Measurements from ENCODE around the gene FGF5.

FGF5 gene

DNA sequence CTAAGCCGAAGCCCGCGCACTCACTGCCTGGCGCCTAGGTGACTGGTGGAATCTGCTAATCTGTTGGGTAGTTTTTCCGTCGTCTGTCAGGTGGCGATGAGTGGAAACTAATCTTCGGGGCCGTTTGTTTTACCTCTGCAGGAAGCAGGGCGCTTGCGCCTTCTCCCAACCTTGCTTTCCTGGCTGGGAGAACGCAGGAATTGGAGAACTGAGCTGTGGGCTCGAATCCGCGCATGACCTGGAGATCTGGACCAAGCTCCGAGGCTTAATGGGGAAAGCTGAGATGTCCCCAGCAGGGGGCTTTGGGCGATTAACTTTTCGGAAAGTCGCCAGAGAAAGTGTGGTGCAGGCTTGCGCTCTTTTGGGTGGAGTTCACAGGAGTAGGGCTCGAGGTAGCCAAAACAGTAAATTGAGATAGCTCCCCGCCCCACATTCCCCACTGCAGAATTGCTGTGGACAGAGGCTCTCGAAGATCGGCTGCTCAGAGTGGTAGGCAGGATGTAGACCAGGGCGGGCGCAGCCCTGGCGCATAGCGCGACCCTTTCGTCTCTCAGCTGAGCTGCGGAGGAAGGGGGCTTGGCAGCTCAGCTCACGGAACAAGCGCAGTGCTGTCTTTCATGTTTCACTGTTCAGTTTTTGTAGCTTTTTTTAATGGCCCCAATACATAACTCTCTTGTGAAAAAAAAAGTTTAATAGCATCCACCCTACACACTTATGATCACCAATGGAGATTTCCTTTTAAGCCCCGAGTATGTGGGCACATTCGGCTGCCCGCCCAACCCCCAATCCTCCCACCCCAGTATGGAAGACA is 2.7 kb upstream of the FGF5 start:
- Histone ChIP-seq H3K9me3 (replicated peaks in 1 of 2; ENCODE audit: control insufficient read depth in 2 of 2, insufficient read depth in 1 of 2, low read depth in 1 of 2, low read length in 2 of 2) (no peaks in the 10 kb centered on the region), H3K4ac (ENCODE audit: low read length) (no peak overlapping the region), H3K18ac (ENCODE audit: low read length) (no peak overlapping the region), H3K4me3 (ENCODE audit: low read length in 2 of 2) (peak overlapping the region in 1 of 2 donors; percentile 52), H3K36me3 (replicated peaks in 1 of 2; ENCODE audit: control insufficient read depth in 2 of 2, insufficient read depth in 2 of 2, low read length in 2 of 2) (no peaks in the 10 kb centered on the region), H3K4me1 (ENCODE audit: control insufficient read depth in 2 of 2, insufficient read depth in 1 of 2, low read depth in 1 of 2, low read length in 2 of 2) (peaks cover 7 to 22% of the 10 kb centered on the region in 2 donors), H3K4me2 (ENCODE audit: insufficient read depth, low read length, poor library complexity, severe bottlenecking) (peak overlapping the region; percentile 55), H3K79me1 (ENCODE audit: low read depth, low read length) (no peaks in the 10 kb centered on the region), H3K27me3 (ENCODE audit: control insufficient read depth in 3 of 3, insufficient read depth in 3 of 3, low read depth in 1 of 3, low read length in 3 of 3) (peaks cover 40 to 77% (median 69%) of the 10 kb centered on the region in 3 experiments), H2BK12ac (ENCODE audit: low read length) (no peak overlapping the region), H4K8ac (ENCODE audit: low read depth, low read length) (no peak overlapping the region), H4K91ac (ENCODE audit: low read depth, low read length, poor library complexity) (no peak overlapping the region), H3K23ac (ENCODE audit: low read depth, low read length, poor library complexity) (no peak overlapping the region), H2AFZ (ENCODE audit: low read length) (peak overlapping the region; percentile 16), H2BK120ac (ENCODE audit: low read depth, low read length) (no peak overlapping the region), H2AK5ac (ENCODE audit: low read depth, low read length) (no peak overlapping the region), H2BK15ac (ENCODE audit: low read length) (no peak overlapping the region), H3K9ac (ENCODE audit: low read depth, low read length, poor library complexity) (no peak overlapping the region), H3K14ac (ENCODE audit: low read length) (no peak overlapping the region), H3K27ac (replicated peaks; ENCODE audit: low read length) (no peak overlapping the region), H2BK5ac (ENCODE audit: low read length) (no peak overlapping the region)
- no CpG with 5 or more reads among the region's 36 CpGs for WGBS, 2 donors (ENCODE audit: extremely low coverage in 2 of 2, insufficient read length in 2 of 2, insufficient replicate concordance in 1 of 2)
- DNase-seq (ENCODE audit: low spot score): no peak

DNA sequence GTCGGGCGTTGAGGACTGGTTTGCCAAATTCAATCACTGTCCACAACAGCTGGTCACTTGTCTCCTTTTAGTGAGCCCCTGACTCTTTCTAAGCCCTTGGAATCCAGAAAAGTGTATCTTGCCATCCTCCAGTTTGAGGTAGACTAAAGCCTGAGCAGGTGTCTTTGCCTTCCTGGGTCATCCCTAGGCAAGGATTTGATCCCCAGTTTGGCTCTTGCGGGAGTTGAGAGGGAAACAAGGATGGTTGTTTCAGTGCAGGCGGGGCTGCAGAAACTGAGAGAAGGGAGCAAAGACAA is 2.2 kb upstream of the FGF5 start:
- H2AFZ ChIP-seq (ENCODE audit: low read length): no peak overlapping the region
- H3K9ac ChIP-seq (ENCODE audit: low read depth, low read length, poor library complexity): no peak overlapping the region
- WGBS, 2 donors (ENCODE audit: extremely low coverage in 2 of 2, insufficient read length in 2 of 2, insufficient replicate concordance in 1 of 2): no CpG with 5 or more reads among the region's 4 CpGs
- H3K4ac ChIP-seq (ENCODE audit: low read length): no peak overlapping the region
- H2BK5ac ChIP-seq (ENCODE audit: low read length): no peak overlapping the region
- no peak overlapping the region for H2BK15ac ChIP-seq (ENCODE audit: low read length)
- peaks cover 43 to 83% (median 74%) of the 10 kb centered on the region in 3 experiments for H3K27me3 ChIP-seq (ENCODE audit: control insufficient read depth in 3 of 3, insufficient read depth in 3 of 3, low read depth in 1 of 3, low read length in 3 of 3)
- no peak overlapping the region for H3K18ac ChIP-seq (ENCODE audit: low read length)
- peaks cover 7 to 22% of the 10 kb centered on the region in 2 donors for H3K4me1 ChIP-seq (ENCODE audit: control insufficient read depth in 2 of 2, insufficient read depth in 1 of 2, low read depth in 1 of 2, low read length in 2 of 2)
- DNase-seq (ENCODE audit: low spot score): no peak
- H3K9me3 ChIP-seq (replicated peaks in 1 of 2; ENCODE audit: control insufficient read depth in 2 of 2, insufficient read depth in 1 of 2, low read depth in 1 of 2, low read length in 2 of 2): no peaks in the 10 kb centered on the region
- no peak overlapping the region for H3K4me3 ChIP-seq (ENCODE audit: low read length in 2 of 2)
- no peak overlapping the region for H3K23ac ChIP-seq (ENCODE audit: low read depth, low read length, poor library complexity)
- no peak overlapping the region for H3K4me2 ChIP-seq (ENCODE audit: insufficient read depth, low read length, poor library complexity, severe bottlenecking)
- no peak overlapping the region for H3K27ac ChIP-seq (replicated peaks; ENCODE audit: low read length)
- no peak overlapping the region for H4K91ac ChIP-seq (ENCODE audit: low read depth, low read length, poor library complexity)
- H3K14ac ChIP-seq (ENCODE audit: low read length): no peak overlapping the region
- H3K36me3 ChIP-seq (replicated peaks in 1 of 2; ENCODE audit: control insufficient read depth in 2 of 2, insufficient read depth in 2 of 2, low read length in 2 of 2): no peaks in the 10 kb centered on the region
- no peaks in the 10 kb centered on the region for H3K79me1 ChIP-seq (ENCODE audit: low read depth, low read length)
- H2AK5ac ChIP-seq (ENCODE audit: low read depth, low read length): no peak overlapping the region
- H4K8ac ChIP-seq (ENCODE audit: low read depth, low read length): no peak overlapping the region
- H2BK120ac ChIP-seq (ENCODE audit: low read depth, low read length): no peak overlapping the region
- no peak overlapping the region for H2BK12ac ChIP-seq (ENCODE audit: low read length)

DNA sequence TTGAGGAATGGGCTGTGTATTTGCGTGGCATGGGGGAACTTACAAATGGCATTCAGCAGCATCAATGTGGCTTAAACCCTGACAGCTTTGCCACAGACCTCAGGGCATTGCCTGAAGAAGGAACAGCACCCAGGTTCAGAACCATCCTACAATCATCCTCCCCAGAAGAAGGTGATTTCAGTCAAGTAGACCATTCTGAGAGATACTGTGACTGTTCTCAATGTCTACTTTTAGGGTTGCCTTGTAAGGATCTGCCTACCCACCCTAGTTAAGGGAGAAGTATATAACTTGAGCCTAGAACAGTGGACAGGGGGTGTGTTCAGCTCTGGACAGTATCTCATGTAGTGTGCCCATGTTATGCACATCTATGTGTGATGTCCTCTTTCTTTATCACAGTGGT is 1.6 kb upstream of the FGF5 start:
- Histone ChIP-seq H3K36me3 (replicated peaks in 1 of 2; ENCODE audit: control insufficient read depth in 2 of 2, insufficient read depth in 2 of 2, low read length in 2 of 2) (no peaks in the 10 kb centered on the region), H2AFZ (ENCODE audit: low read length) (no peak overlapping the region), H3K18ac (ENCODE audit: low read length) (no peak overlapping the region), H3K14ac (ENCODE audit: low read length) (no peak overlapping the region), H4K8ac (ENCODE audit: low read depth, low read length) (no peak overlapping the region), H2AK5ac (ENCODE audit: low read depth, low read length) (no peak overlapping the region), H3K27ac (replicated peaks; ENCODE audit: low read length) (no peak overlapping the region), H3K4ac (ENCODE audit: low read length) (no peak overlapping the region), H3K9me3 (replicated peaks in 1 of 2; ENCODE audit: control insufficient read depth in 2 of 2, insufficient read depth in 1 of 2, low read depth in 1 of 2, low read length in 2 of 2) (no peaks in the 10 kb centered on the region), H3K4me2 (ENCODE audit: insufficient read depth, low read length, poor library complexity, severe bottlenecking) (no peak overlapping the region), H3K79me1 (ENCODE audit: low read depth, low read length) (no peaks in the 10 kb centered on the region), H2BK15ac (ENCODE audit: low read length) (no peak overlapping the region), H3K4me3 (ENCODE audit: low read length in 2 of 2) (no peak overlapping the region), H2BK120ac (ENCODE audit: low read depth, low read length) (no peak overlapping the region), H3K27me3 (ENCODE audit: control insufficient read depth in 3 of 3, insufficient read depth in 3 of 3, low read depth in 1 of 3, low read length in 3 of 3) (peaks cover 43 to 85% (median 76%) of the 10 kb centered on the region in 3 experiments), H3K23ac (ENCODE audit: low read depth, low read length, poor library complexity) (no peak overlapping the region), H3K4me1 (ENCODE audit: control insufficient read depth in 2 of 2, insufficient read depth in 1 of 2, low read depth in 1 of 2, low read length in 2 of 2) (peaks cover 7 to 22% of the 10 kb centered on the region in 2 donors), H3K9ac (ENCODE audit: low read depth, low read length, poor library complexity) (no peak overlapping the region), H4K91ac (ENCODE audit: low read depth, low read length, poor library complexity) (no peak overlapping the region), H2BK5ac (ENCODE audit: low read length) (no peak overlapping the region), H2BK12ac (ENCODE audit: low read length) (no peak overlapping the region)
- no peak for DNase-seq (ENCODE audit: low spot score)
- WGBS, 2 donors (ENCODE audit: extremely low coverage in 2 of 2, insufficient read length in 2 of 2, insufficient replicate concordance in 1 of 2): no CpG with 5 or more reads among the region's 1 CpG

DNA sequence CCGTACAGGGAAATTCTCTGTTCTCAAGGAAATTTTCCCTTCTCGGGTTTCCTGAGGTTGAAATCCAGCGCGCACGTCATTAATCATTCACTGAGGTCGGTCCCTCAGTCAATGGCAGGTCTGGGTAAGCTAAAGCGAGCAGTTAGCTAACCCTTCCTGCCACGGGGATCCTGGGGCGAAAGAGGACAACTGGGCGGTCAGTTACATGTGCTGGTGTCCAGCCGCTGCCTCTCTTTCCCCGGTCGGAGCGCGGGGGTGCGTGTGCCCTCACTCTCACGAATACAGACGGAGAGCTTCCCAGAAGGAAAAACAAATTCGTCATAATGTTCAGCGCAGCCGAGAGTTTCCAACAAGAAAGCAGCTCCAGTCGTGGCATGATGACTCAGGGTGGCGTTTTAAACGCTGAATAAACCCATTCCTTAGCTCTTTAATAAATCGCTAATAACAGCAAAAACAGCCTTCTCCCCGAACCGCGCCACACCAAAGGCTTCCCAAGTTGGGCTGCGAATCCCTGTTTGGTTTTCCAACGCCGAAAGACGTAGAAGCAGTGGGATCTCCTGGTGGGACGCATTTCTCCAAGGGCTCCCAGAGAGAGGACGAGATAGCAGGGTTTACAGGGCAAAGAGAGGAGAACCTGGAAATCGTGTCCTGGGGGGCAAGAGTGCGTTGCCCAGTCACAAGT is 752 bp upstream of the FGF5 start:
- H3K4me2 ChIP-seq (ENCODE audit: insufficient read depth, low read length, poor library complexity, severe bottlenecking): peak overlapping the region; percentile 92
- H3K79me1 ChIP-seq (ENCODE audit: low read depth, low read length): no peaks in the 10 kb centered on the region
- peaks cover 43 to 91% (median 77%) of the 10 kb centered on the region in 3 experiments for H3K27me3 ChIP-seq (ENCODE audit: control insufficient read depth in 3 of 3, insufficient read depth in 3 of 3, low read depth in 1 of 3, low read length in 3 of 3)
- H2BK120ac ChIP-seq (ENCODE audit: low read depth, low read length): no peak overlapping the region
- H3K36me3 ChIP-seq (replicated peaks in 1 of 2; ENCODE audit: control insufficient read depth in 2 of 2, insufficient read depth in 2 of 2, low read length in 2 of 2): no peaks in the 10 kb centered on the region
- peak overlapping the region; percentile 91 for H2AFZ ChIP-seq (ENCODE audit: low read length)
- DNase-seq (ENCODE audit: low spot score): no peak
- H3K14ac ChIP-seq (ENCODE audit: low read length): no peak overlapping the region
- H3K9me3 ChIP-seq (replicated peaks in 1 of 2; ENCODE audit: control insufficient read depth in 2 of 2, insufficient read depth in 1 of 2, low read depth in 1 of 2, low read length in 2 of 2): no peaks in the 10 kb centered on the region
- no peak overlapping the region for H2AK5ac ChIP-seq (ENCODE audit: low read depth, low read length)
- H2BK12ac ChIP-seq (ENCODE audit: low read length): no peak overlapping the region
- H3K4me1 ChIP-seq (ENCODE audit: control insufficient read depth in 2 of 2, insufficient read depth in 1 of 2, low read depth in 1 of 2, low read length in 2 of 2): peaks cover 7 to 22% of the 10 kb centered on the region in 2 donors
- H3K4ac ChIP-seq (ENCODE audit: low read length): no peak overlapping the region
- no peak overlapping the region for H3K27ac ChIP-seq (replicated peaks; ENCODE audit: low read length)
- peak overlapping the region; percentile 34 to 76 for H3K4me3 ChIP-seq (ENCODE audit: low read length in 2 of 2)
- no peak overlapping the region for H2BK15ac ChIP-seq (ENCODE audit: low read length)
- peak overlapping the region; percentile 84 for H3K18ac ChIP-seq (ENCODE audit: low read length)
- H2BK5ac ChIP-seq (ENCODE audit: low read length): no peak overlapping the region
- H3K23ac ChIP-seq (ENCODE audit: low read depth, low read length, poor library complexity): peak overlapping the region; percentile 63
- H3K9ac ChIP-seq (ENCODE audit: low read depth, low read length, poor library complexity): no peak overlapping the region
- no CpG with 5 or more reads among the region's 36 CpGs for WGBS, 2 donors (ENCODE audit: extremely low coverage in 2 of 2, insufficient read length in 2 of 2, insufficient replicate concordance in 1 of 2)
- no peak overlapping the region for H4K8ac ChIP-seq (ENCODE audit: low read depth, low read length)
- H4K91ac ChIP-seq (ENCODE audit: low read depth, low read length, poor library complexity): no peak overlapping the region

Data from neuronal stem cell (in vitro differentiated cells).